Measurements from ENCODE around the gene CCDC171.

CCDC171 gene

DNA sequence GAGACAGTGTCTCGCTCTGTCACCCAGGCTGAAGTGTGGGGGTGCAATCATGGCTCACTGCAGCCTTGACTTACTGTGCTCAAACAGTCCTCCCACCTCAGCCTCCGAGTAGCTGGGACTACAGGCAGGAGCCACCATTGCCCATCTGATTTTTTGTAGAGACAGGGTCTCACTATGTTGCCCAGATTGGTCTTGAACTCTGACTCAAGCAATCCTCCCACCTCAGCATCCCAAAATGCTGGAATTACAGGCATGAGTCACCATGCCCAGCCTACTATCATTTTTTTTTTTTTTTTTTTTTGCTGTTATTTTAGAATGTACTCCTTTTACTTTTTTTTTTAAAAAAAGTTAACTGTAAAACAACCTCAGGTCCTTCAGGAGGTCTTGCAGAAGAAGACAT, 449.0 kb downstream of the CCDC171 start:
- no peak for DNase-seq (ENCODE audit: low read depth)

DNA sequence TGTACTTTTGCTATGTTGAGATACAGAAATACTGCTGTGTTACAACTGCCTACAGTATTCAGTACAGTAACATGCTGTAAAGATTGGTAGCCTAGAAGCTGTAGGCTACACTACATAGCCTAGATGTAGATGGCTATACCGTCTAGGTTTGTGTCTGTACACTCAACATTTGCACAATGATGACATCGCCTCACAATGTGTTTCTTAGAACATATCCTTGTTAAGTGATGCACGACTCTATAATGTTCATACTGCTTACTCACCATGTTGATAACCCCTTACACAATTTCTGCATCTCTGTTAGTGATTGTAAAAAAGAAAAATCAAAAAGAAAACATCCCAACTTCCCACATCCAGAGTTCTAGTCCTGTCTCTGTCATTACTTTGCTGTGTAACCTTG, 450.0 kb downstream of the CCDC171 start:
- DNase-seq (ENCODE audit: low read depth): no peak

DNA sequence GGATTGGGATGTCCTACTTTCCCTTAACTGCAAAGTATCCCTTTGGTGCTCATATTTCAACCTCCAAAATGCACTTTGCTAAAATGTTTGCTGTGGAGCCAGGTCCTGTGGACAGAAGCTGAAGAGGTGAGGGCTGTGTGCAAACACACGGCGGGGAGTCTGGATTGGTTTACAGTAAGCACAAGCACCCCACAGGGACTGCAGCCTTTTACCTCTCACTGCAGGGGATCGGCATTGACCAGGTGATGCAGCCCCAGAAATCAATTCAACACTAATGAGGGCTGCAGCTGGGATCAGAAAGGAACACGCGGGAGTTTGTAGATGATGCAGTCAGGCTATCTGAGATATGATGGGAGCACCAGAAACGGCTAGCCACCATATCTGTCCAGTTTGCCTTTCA, 450.9 kb downstream of the CCDC171 start:
- DNase-seq (ENCODE audit: low read depth): no peak

DNA sequence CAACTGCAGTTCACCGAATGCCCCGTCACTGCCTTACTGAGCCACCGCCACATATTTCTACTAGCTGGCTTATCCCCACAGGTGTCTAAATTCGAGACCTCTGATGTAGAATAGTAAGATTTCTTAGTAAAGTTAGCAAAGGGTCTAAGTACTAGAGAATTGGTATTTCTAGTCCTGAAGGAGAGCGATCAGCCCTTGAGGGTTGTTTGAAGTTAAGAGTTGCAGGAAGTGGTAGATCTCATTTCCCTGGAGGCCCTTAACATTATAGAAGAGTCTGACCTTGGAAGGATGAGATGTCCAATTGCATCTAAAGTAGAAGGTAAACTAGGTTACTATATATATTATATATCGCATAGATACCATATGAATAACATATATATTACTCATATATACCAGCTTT, 451.8 kb downstream of the CCDC171 start:
- no peak for DNase-seq (ENCODE audit: low read depth)

DNA sequence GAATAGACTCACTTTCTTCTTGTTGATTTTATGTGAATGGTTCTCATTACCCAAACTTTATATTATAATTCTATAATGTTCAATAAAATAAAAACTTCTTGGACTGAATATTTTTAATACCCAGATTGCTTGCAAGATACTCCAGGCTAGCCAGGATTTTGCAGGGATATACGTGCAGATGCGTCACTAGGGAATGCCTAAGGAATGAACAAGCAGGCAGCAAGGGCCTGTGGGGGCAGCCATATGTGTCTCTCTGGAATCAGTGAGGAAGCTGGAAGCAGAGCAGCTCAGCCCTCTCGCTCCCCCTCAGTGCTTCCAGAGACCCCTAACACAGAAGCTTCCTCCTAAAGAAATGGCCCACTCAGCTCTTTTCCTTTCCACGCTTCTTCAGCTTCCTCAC, 457.4 kb downstream of the CCDC171 start:
- DNase-seq (ENCODE audit: low read depth): no peak

DNA sequence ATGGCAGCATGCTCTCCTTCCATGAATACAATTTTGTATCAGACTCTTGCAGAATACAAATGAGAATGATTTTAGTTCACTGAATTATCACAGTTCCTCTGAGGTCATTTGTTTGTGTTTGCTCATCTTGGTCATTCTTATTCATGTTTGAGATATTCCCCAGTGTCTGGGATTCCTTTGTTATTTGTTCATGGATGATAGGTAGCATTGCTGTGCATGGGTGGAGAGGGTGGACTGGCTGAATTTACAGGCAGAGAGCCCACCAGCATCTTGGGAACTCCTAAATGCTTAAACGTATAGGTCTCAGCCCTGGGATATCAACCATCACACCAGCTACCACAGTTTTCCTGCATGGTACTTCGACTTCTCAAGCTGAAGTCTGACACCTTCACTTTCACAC, 459.8 kb downstream of the CCDC171 start:
- DNase-seq (ENCODE audit: low read depth): no peak

DNA sequence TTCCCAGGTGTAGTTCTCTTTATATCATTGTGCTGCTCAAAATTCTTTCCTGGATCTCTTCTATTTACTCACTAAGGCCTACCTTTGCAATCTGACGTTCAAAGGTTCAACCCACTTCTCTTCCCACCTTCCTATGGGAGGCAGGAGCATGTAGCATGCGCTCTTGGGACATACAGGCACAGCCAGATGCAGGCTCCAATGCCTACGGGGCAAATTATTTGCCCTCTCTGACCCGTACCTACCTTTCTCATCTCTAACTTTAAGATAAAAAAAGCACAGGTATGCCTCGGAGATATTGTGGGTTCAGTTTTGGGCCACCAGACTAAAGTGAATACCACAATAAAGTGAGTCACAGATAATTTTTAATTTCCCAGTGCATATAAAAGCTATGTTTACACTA, 460.5 kb downstream of the CCDC171 start:
- DNase-seq (ENCODE audit: low read depth): no peak

DNA sequence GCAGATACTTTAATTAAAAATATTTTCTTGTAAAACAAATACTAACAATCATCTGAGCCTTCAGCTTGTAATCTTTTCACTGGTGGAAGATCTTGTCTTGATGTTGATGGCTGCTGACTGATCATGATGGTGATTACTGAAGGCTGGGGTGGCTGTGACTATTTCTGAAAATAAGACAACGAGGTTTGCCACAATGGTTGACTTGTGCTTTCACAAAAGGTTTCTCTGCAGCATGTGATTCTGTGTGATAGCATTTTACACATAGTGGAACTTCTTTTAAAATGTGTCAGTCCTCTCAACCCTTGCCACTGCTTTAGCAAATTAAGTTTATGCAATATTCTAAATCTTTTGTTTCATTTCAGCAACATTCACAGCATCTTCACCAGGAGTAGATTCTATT, 461.0 kb downstream of the CCDC171 start:
- no peak for DNase-seq (ENCODE audit: low read depth)

DNA sequence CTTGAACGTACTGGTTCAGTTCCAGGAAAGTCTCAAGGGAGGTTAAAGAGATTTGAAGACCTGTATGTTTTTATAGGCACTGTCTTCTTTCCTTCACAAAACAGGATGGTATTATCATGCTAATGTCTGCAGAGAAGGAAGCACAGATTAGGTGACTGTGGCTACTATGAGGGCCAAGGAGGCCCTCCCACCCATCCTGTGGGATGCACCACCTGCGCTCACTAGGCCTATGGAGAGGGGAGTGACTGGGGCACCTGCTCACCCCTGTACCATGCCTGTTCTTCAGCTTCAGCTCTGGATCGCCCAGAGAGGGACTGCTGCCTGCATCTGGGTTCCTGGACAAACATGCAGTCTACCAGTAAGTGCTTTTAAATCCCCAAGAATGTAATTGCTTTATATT, 469.4 kb downstream of the CCDC171 start:
- DNase-seq (ENCODE audit: low read depth): no peak

DNA sequence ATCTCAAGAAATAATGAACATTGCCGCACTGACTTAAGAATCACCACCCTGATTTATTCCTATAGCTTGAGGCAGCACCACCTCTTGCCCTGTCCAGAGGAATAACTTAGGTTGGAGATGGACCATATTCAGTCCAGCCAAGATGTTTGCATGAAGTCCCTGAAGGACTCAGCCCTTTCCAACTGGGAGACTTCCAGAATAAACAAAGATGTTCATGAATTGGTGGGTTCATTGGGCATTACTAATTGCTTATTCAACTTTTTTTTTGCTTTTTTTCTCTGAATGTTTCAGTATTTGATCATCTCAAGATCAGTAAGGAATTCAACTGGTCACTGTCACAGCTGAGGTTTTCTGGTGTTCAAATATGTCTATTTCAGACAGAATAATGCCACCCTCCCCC, 470.6 kb downstream of the CCDC171 start:
- no peak for DNase-seq (ENCODE audit: low read depth)

Measured in non-pigmented ciliary epithelial cell (primary cell).